LNCAP (cell line): Measurements from ENCODE around the gene LAMB3.
A peak's percentile ranks its signal among the peaks of the same experiment; 100 is the strongest.

ENCODE experiments used
- TF ChIP-seq, protein P1 (sequence below): fragments of 450-650 bp; IDR thresholded peaks from 2 replicates; pipeline ENCODE4 v1.5.1; 2017; ENCODE audit warnings: mild to moderate bottlenecking

The LAMB3 gene

DNA sequence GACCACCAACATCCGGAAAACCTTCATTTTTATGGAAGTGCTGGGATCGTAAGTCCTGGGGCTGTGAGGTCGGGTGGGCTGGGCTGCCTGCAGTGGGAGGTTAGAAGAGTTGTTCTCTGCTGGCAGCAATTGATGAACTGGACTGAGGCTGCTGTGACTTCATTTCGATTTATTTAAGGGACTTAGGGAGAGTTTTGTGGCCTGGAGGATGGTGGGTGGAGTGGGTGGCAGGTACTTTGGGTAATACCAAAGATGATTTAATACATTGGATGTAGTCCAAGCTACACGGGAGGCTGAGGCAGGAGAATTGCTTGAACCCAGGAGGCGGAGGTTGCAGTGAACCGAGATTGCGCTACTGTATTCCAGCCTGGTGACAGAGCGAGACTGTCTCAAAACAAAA is 57.2 kb downstream of the LAMB3 start:
- TF ChIP-seq, protein P1, sequence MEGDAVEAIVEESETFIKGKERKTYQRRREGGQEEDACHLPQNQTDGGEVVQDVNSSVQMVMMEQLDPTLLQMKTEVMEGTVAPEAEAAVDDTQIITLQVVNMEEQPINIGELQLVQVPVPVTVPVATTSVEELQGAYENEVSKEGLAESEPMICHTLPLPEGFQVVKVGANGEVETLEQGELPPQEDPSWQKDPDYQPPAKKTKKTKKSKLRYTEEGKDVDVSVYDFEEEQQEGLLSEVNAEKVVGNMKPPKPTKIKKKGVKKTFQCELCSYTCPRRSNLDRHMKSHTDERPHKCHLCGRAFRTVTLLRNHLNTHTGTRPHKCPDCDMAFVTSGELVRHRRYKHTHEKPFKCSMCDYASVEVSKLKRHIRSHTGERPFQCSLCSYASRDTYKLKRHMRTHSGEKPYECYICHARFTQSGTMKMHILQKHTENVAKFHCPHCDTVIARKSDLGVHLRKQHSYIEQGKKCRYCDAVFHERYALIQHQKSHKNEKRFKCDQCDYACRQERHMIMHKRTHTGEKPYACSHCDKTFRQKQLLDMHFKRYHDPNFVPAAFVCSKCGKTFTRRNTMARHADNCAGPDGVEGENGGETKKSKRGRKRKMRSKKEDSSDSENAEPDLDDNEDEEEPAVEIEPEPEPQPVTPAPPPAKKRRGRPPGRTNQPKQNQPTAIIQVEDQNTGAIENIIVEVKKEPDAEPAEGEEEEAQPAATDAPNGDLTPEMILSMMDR: no peak

DNA sequence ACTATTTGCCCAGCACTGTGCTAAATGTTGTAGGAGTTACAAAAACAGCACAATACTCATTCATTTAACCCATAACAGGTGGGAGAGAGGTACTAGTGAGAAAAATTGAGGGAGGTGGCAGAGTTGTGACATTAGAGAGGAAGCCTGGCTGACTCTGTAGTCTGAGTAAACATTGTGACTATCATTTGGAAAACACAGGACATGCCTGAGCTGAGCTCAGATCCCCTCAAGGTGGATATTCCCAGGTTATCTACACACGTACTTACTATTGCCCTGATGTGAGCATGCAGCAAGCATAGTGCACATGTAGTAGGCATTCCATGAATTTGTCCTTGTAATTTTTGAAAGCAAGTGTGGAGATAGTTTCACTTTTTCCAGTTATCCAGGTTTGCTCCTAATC is 57.8 kb downstream of the LAMB3 start:
- TF ChIP-seq, protein P1: no peak

DNA sequence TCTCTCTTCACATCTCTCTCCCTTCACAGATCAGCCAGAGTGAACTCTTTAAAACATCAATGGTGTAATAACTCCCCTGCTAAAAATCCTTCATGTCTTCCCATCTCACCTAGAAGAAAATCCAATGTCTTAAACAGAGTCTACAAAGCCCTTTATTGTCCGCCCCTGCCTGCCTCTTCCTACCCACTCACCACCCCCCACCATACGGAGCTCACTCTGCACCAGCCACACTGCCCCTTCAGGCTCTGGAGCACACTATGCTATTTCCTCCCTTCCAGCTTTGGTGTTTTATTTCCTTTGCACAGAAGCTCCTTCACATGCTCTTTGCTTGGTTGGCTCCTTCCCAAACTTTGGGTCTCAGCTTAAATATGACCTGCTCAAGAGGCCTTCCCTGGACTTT is 58.5 kb downstream of the LAMB3 start:
- TF ChIP-seq, protein P1: no peak

GRCh38 chr1:209590405-209590804 is 61.8 kb downstream of the LAMB3 start:
- TF ChIP-seq, protein P1: peak; percentile 29; the same call in 1 of the 2 replicates

GRCh38 chr1:209589863-209590262 is 62.4 kb downstream of the LAMB3 start:
- TF ChIP-seq, protein P1: no peak

DNA sequence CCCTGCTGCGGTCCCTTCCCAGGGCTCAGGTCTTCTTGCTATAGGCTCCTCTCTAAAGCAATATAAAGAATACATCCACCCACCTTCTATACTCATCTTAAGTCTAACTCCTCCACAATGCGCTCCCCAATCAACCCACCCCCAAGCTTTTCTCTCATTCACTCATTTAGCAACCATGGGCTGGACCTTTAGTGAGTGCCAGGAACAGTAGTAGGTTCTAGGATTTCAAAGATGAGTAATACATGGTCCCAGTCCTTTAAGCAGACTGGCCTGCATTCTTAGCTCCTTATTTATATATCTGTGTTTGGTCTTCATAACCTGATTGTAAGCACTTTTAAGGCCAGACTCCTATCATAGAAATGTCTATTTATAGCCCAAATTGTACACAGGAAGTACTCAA is 62.8 kb downstream of the LAMB3 start:
- TF ChIP-seq, protein P1: no peak

DNA sequence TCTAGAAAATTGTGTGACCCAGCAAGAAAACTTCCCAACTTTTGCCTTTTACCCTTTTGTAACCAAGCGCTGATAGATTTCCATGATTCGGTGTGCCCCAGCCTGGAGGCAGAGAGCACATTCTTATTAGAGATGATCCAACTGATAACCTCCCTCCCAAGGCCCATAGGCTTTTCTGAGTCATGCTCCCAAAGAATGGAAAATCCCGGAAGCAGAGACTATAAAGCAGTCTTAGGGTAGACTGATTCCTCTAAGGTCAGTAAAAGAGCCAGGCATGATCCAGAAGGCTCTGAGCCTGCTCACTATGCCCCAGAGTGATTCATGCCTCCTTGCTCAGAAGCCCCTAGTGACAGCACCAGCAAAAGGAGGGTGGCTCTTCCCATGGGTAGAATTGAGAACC is 64.4 kb downstream of the LAMB3 start:
- TF ChIP-seq, protein P1: no peak

GRCh38 chr1:209586221-209586740 is 65.9 kb downstream of the LAMB3 start:
- TF ChIP-seq, protein P1: no peak
